CD14-positive monocyte (primary cell): Measurements from ENCODE around the gene TAS2R10. TPM values are rescaled to one million over a fixed set of nuclear protein-coding genes. Genes with fewer than 3 reads are reported as not detected.

Source experiments
- DNase-seq, 3 donors: peaks; one replicate each; pipeline ENCODE4 v3.0.0-alpha.2; 2011 to 2022
- H2AFZ ChIP-seq: 2 replicates; pipeline ENCODE4 v1.6.0; 2012; ENCODE audit warnings: mild to moderate bottlenecking, low read depth, low read length, inconsistent platforms; ENCODE audit not compliant: insufficient read depth, poor library complexity, severe bottlenecking
- H3K27ac ChIP-seq, 2 donors: 1 replicate in 1 of 2; 2 replicates in 1 of 2; pipeline ENCODE4 v1.5.1; 2012 to 2013; ENCODE audit warnings: low read length in 2 of 2, control low read depth in 1 of 2, inconsistent platforms in 1 of 2, low read depth in 1 of 2, mild to moderate bottlenecking in 1 of 2
- H3K27me3 ChIP-seq, 2 donors: one replicate each; pipeline versions ENCODE4 v1.6.0 to v1.6.1; 2011 to 2013; ENCODE audit warnings: low read length in 2 of 2; ENCODE audit not compliant: control insufficient read depth in 2 of 2, insufficient read depth in 2 of 2
- H3K36me3 ChIP-seq, 2 donors: replicated peaks in 1 of 2; 1 replicate in 1 of 2; 2 replicates in 1 of 2; pipeline versions ENCODE4 v1.5.1 to v1.6.1; 2012 to 2013; ENCODE audit warnings: low read length in 2 of 2, control low read depth in 1 of 2, inconsistent platforms in 1 of 2, mild to moderate bottlenecking in 1 of 2; ENCODE audit not compliant: insufficient read depth in 2 of 2, control insufficient read depth in 1 of 2
- H3K4me1 ChIP-seq, 2 donors: 1 replicate in 1 of 2; 2 replicates in 1 of 2; pipeline versions ENCODE4 v1.5.1 to v1.6.1; 2012 to 2013; ENCODE audit warnings: low read length in 2 of 2, control low read depth in 1 of 2, inconsistent platforms in 1 of 2, mild to moderate bottlenecking in 1 of 2, moderate library complexity in 1 of 2; ENCODE audit not compliant: insufficient read depth in 2 of 2, control insufficient read depth in 1 of 2
- H3K4me2 ChIP-seq: replicated peaks from 2 replicates; pipeline ENCODE3; 2012; ENCODE audit warnings: low read length, moderate library complexity, mild to moderate bottlenecking; ENCODE audit not compliant: poor library complexity, severe bottlenecking; ENCODE audit errors: extremely low read depth
- H3K4me3 ChIP-seq, 3 experiments: fragments of 200-600 bp in 1 of 3; sonication (generic) in 1 of 3; replicated peaks in 1 of 3; 1 replicate in 2 of 3; 2 replicates in 1 of 3; pipeline ENCODE4 v1.5.1; 2011 to 2013; ENCODE audit warnings: low read length in 3 of 3, mild to moderate bottlenecking in 3 of 3, control low read depth in 2 of 3, low read depth in 2 of 3, inconsistent platforms in 1 of 3, moderate library complexity in 1 of 3
- H3K79me2 ChIP-seq: 2 replicates; pipeline ENCODE4 v1.6.0; 2012; ENCODE audit warnings: mild to moderate bottlenecking, control low read depth, inconsistent platforms, low read length, moderate library complexity; ENCODE audit not compliant: insufficient read depth
- H3K9ac ChIP-seq: 2 replicates; pipeline ENCODE4 v1.6.0; 2017; ENCODE audit warnings: low read length, mild to moderate bottlenecking; ENCODE audit not compliant: insufficient read depth, poor library complexity, severe bottlenecking
- H3K9me3 ChIP-seq, 2 donors: replicated peaks in 1 of 2; 1 replicate in 1 of 2; 2 replicates in 1 of 2; pipeline versions ENCODE4 v1.5.1 to v1.6.1; 2012 to 2013; ENCODE audit warnings: low read length in 2 of 2, control low read depth in 1 of 2; ENCODE audit not compliant: control insufficient read depth in 1 of 2, insufficient read depth in 1 of 2
- H4K20me1 ChIP-seq: 2 replicates; pipeline ENCODE4 v1.6.0; 2012; ENCODE audit warnings: mild to moderate bottlenecking, low read length, control low read depth, moderate library complexity; ENCODE audit not compliant: insufficient read depth
- H3K27ac Mint-ChIP-seq, 7 donors: one replicate each; pipeline ENCODE4 v1.8.0; 2020; ENCODE audit warnings: mild to moderate bottlenecking in 7 of 7, mixed read lengths in 7 of 7, moderate library complexity in 6 of 7, inconsistent platforms in 2 of 7
- H3K27me3 Mint-ChIP-seq, 3 donors: one replicate each; pipeline ENCODE4 v1.8.0; 2021 to 2022; ENCODE audit warnings: low read depth in 3 of 3, mild to moderate bottlenecking in 3 of 3, mixed read lengths in 3 of 3, moderate library complexity in 3 of 3, inconsistent platforms in 1 of 3
- H3K36me3 Mint-ChIP-seq, 2 donors: one replicate each; pipeline ENCODE4 v1.8.0; 2020; ENCODE audit warnings: mixed read lengths in 2 of 2, inconsistent platforms in 1 of 2, mild to moderate bottlenecking in 1 of 2
- H3K4me1 Mint-ChIP-seq: one replicate; pipeline ENCODE4 v1.8.0; 2020; ENCODE audit warnings: mild to moderate bottlenecking, mixed read lengths
- H3K4me3 Mint-ChIP-seq, 2 donors: one replicate each; pipeline ENCODE4 v1.8.0; 2020; ENCODE audit warnings: mild to moderate bottlenecking in 2 of 2, mixed read lengths in 2 of 2, moderate library complexity in 1 of 2
- H3K9me3 Mint-ChIP-seq, 7 donors: one replicate each; pipeline ENCODE4 v1.8.0; 2020 to 2022; ENCODE audit warnings: mixed read lengths in 7 of 7, mild to moderate bottlenecking in 6 of 7, moderate library complexity in 6 of 7, inconsistent platforms in 2 of 7
- WGBS: methylation state at CpG from one replicate; pipeline ENCODE4 v1.1.5; 2013; ENCODE audit warnings: missing lambda C conversion rate; ENCODE audit not compliant: insufficient coverage; 5-methylcytosine and 5-hydroxymethylcytosine counted together
- intact Hi-C, 2 donors: fragments of 100-400 bp; cut with micrococcal nuclease; formaldehyde crosslinking; loops; one replicate each; pipeline versions ENCODE4 v1.15.0 to v1.15.1; 2023
- polyA plus RNA-seq, 3 donors: library from polyadenylated mRNA; depleted of rRNA in 1 of 3; unstranded in 2 of 3; stranded (reverse) in 1 of 3; fragments of 300-500 nt in 2 of 3; fragments of >200 nt in 1 of 3; fragmentation: Illumina TruSeq in 2 of 3; gene quantifications; 1 replicate in 2 of 3; 2 replicates in 1 of 3; pipeline ENCODE4 v1.2.3, GENCODE V29; 2012 to 2021
- TF ChIP-seq, protein P1 (sequence below): fragments of 200-600 bp; IDR thresholded peaks from one replicate; pipeline ENCODE4 v1.8.0; 2022; ENCODE audit warnings: antibody characterized with exemption, mild to moderate bottlenecking

TAS2R10 gene
- polyA plus RNA-seq, 3 donors, result 0.08 TPM; not detected in 2

GRCh38 chr12:10867381-10867780 is 41.2 kb upstream of the TAS2R10 start:
- WGBS, result no CpG with 5 or more reads among the region's 2 CpGs
- H3K36me3 Mint-ChIP-seq, result no peaks in the 10 kb centered on the region
- TF ChIP-seq, protein P1, sequence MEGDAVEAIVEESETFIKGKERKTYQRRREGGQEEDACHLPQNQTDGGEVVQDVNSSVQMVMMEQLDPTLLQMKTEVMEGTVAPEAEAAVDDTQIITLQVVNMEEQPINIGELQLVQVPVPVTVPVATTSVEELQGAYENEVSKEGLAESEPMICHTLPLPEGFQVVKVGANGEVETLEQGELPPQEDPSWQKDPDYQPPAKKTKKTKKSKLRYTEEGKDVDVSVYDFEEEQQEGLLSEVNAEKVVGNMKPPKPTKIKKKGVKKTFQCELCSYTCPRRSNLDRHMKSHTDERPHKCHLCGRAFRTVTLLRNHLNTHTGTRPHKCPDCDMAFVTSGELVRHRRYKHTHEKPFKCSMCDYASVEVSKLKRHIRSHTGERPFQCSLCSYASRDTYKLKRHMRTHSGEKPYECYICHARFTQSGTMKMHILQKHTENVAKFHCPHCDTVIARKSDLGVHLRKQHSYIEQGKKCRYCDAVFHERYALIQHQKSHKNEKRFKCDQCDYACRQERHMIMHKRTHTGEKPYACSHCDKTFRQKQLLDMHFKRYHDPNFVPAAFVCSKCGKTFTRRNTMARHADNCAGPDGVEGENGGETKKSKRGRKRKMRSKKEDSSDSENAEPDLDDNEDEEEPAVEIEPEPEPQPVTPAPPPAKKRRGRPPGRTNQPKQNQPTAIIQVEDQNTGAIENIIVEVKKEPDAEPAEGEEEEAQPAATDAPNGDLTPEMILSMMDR, result no peak
- Histone ChIP-seq H3K4me1 (no peaks in the 10 kb centered on the region), H3K79me2 (no peaks in the 10 kb centered on the region), H3K4me3 (no peak overlapping the region), H3K36me3 (no peaks in the 10 kb centered on the region), H3K4me2 (no peak overlapping the region), H4K20me1 (no peaks in the 10 kb centered on the region), H3K9ac (no peak overlapping the region), H3K27ac (no peak overlapping the region), H2AFZ (no peak overlapping the region), H3K27me3 (no peaks in the 10 kb centered on the region), H3K9me3 (no peaks in the 10 kb centered on the region)
- H3K27ac Mint-ChIP-seq, result no peak overlapping the region
- peaks cover 2% of the 10 kb centered on the region for H3K4me1 Mint-ChIP-seq
- DNase-seq, result no peak
- H3K27me3 Mint-ChIP-seq, result peaks cover 0 to 1% (median 0%) of the 10 kb centered on the region in 3 donors
- peaks cover 0 to 5% (median 3%) of the 10 kb centered on the region in 7 donors for H3K9me3 Mint-ChIP-seq
- intact Hi-C loops, result no loop called here
- no peak overlapping the region for H3K4me3 Mint-ChIP-seq

DNA sequence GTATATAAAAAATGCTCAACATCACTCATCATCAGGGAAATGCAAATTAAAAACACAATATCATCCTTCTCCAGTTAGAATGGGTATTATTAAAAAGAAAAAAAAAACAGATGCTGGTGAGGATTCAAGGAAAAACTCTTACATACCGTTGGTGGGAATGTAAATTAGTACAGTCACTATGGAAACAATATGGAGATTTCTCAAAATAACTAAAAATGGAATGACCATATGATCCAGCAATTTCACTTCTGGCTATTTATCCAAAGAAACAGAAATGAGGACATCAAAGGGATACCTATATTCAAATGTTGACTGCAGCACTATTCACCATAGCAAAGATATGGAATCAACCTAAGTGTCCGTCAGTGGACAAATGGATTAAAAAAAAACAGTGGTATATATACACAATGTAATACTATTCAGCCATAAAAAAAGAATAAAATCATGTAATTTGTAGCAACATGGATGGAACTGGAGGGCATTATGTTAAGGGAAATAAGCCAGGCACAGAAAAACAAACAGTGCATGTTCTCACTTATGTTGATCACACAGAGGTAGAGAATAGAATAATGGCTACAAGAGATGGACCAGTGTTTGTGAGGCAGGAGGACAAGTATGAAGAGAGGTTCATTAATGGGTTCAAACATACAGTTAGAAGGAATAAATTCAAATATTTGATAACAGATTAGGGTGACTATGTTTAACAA is 37.5 kb upstream of the TAS2R10 start:
- Histone ChIP-seq H3K4me1 (no peaks in the 10 kb centered on the region), H2AFZ (no peak overlapping the region), H3K4me3 (no peak overlapping the region), H3K79me2 (no peaks in the 10 kb centered on the region), H3K9me3 (peaks cover 10 to 11% of the 10 kb centered on the region in 2 donors), H3K36me3 (no peaks in the 10 kb centered on the region), H3K9ac (no peak overlapping the region), H4K20me1 (no peaks in the 10 kb centered on the region), H3K27me3 (no peaks in the 10 kb centered on the region), H3K27ac (no peak overlapping the region), H3K4me2 (no peak overlapping the region)
- peaks cover under 1 to 2% of the 10 kb centered on the region in 2 donors for H3K36me3 Mint-ChIP-seq
- no peak for DNase-seq
- intact Hi-C loops, result no loop called here
- TF ChIP-seq, protein P1, result no peak
- WGBS, result no CpG with 5 or more reads among the region's 2 CpGs
- peaks cover 0 to 2% (median 1%) of the 10 kb centered on the region in 3 donors for H3K27me3 Mint-ChIP-seq
- H3K4me3 Mint-ChIP-seq, result no peak overlapping the region
- no peak overlapping the region for H3K27ac Mint-ChIP-seq
- H3K4me1 Mint-ChIP-seq, result no peaks in the 10 kb centered on the region
- H3K9me3 Mint-ChIP-seq, result peaks cover 8 to 19% (median 14%) of the 10 kb centered on the region in 7 donors
